Panc1 (cell line): ENCODE measurements around the gene ANKMY1.

Experiments used
- POLR2AphosphoS5 ChIP-seq: IDR thresholded peaks from 2 replicates; pipeline ENCODE4 v1.6.1; 2012; ENCODE audit warnings: mild to moderate bottlenecking, low read depth, low read length, moderate library complexity
- REST ChIP-seq, 2 experiments: IDR thresholded peaks; 2 replicates each; pipeline ENCODE4 v1.6.1; 2011 to 2012; ENCODE audit warnings: low read depth in 2 of 2, control low read depth in 1 of 2, low read length in 1 of 2, mild to moderate bottlenecking in 1 of 2, moderate library complexity in 1 of 2; ENCODE audit not compliant: insufficient read depth in 1 of 2
- TF ChIP-seq, protein P1 (sequence below): fragments of 450-650 bp; IDR thresholded peaks from 2 replicates; pipeline ENCODE4 v1.5.1; 2017; ENCODE audit warnings: mild to moderate bottlenecking

GRCh38 chr2:240435948-240436682 lies 121.7 kb downstream of the ANKMY1 start:
- TF ChIP-seq, protein P1, sequence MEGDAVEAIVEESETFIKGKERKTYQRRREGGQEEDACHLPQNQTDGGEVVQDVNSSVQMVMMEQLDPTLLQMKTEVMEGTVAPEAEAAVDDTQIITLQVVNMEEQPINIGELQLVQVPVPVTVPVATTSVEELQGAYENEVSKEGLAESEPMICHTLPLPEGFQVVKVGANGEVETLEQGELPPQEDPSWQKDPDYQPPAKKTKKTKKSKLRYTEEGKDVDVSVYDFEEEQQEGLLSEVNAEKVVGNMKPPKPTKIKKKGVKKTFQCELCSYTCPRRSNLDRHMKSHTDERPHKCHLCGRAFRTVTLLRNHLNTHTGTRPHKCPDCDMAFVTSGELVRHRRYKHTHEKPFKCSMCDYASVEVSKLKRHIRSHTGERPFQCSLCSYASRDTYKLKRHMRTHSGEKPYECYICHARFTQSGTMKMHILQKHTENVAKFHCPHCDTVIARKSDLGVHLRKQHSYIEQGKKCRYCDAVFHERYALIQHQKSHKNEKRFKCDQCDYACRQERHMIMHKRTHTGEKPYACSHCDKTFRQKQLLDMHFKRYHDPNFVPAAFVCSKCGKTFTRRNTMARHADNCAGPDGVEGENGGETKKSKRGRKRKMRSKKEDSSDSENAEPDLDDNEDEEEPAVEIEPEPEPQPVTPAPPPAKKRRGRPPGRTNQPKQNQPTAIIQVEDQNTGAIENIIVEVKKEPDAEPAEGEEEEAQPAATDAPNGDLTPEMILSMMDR: no peak
- TF ChIP-seq POLR2AphosphoS5: no peak
- no peak for TF ChIP-seq REST (IDR thresholded peaks at IDR 0.05; ENCODE audit: insufficient read depth in 1 of 2, low read depth in 2 of 2, low read length in 1 of 2)
